ENCODE results near the gene BHLHA15. TPM values are rescaled to one million over a fixed set of nuclear protein-coding genes. Genes with fewer than 3 reads are reported as not detected.

Gene BHLHA15
- total and polyA plus RNA-seq, 2 of the 13 experiments (the other 11 are each of a cell fraction or from before 2014, with no cell fraction given), result 1.9 to 6.1 TPM

GRCh38 chr7:98251601-98252424, 40.6 kb downstream of the BHLHA15 start, which contains the start of gene TECPR1 (continued):
- TF ChIP-seq ATF6 (CRISPR knock-in tag; conservative IDR thresholded peaks at IDR 0.05), result no peak
- peak in 1 of 2 experiments; percentile 81; a peak in 2 of 4 replicates for TF ChIP-seq KLF16 (CRISPR knock-in tag; IDR thresholded peaks at IDR 0.05)
- no peak for TF ChIP-seq EP300 (IDR thresholded peaks at IDR 0.05; ENCODE audit: low read depth in 2 of 2, low read length in 2 of 2)
- TF ChIP-seq EP300 (CRISPR knock-in tag; IDR thresholded peaks at IDR 0.05; ENCODE audit: borderline replicate concordance), result no peak; the same call in 1 of the 2 replicates
- TF ChIP-seq BORCS8-MEF2B (CRISPR knock-in tag; IDR thresholded peaks at IDR 0.05), result 0 out of 2 replicates have a peak, but pooled peaks have one; percentile 78
- peak; percentile 62; the same call in 1 of the 2 replicates for TF ChIP-seq ZNF792 (CRISPR knock-in tag; IDR thresholded peaks at IDR 0.05)
- no peak for TF ChIP-seq THYN1 (CRISPR knock-in tag; IDR thresholded peaks at IDR 0.05; ENCODE audit: borderline replicate concordance, low read depth)
- no peak for TF ChIP-seq ZNF264 (CRISPR knock-in tag; IDR thresholded peaks at IDR 0.05)
- no peak for TF ChIP-seq ZNF382 (CRISPR knock-in tag; IDR thresholded peaks at IDR 0.05; ENCODE audit: borderline replicate concordance)
- no peak for TF ChIP-seq ZNF282 (IDR thresholded peaks at IDR 0.05; ENCODE audit: partially characterized antibody)
- TF ChIP-seq ZNF512B (CRISPR knock-in tag; IDR thresholded peaks at IDR 0.05; ENCODE audit: borderline replicate concordance), result no peak
- TF ChIP-seq THRA (CRISPR knock-in tag; IDR thresholded peaks at IDR 0.05; ENCODE audit: borderline replicate concordance), result peak; percentile 100
- no peak for TF ChIP-seq ADNP (CRISPR knock-in tag; IDR thresholded peaks at IDR 0.05)
- TF ChIP-seq MEIS2 (CRISPR knock-in tag; IDR thresholded peaks at IDR 0.05), result no peak

Data from HepG2 (cell line).